Loucy (cell line): ENCODE measurements around the gene NHS.

Source experiments
- H2AFZ ChIP-seq: fragments of 200-600 bp; sonication (generic); 2 replicates; pipeline ENCODE4 v1.6.0; 2016; ENCODE audit warnings: antibody characterized with exemption, mild to moderate bottlenecking, low read length, moderate library complexity
- H3F3A ChIP-seq: fragments of 200-600 bp; 2 replicates; pipeline ENCODE4 v1.6.0; 2016; ENCODE audit warnings: antibody characterized with exemption, low read depth, mild to moderate bottlenecking
- H3K27me3 ChIP-seq: fragments of 200-600 bp; sonication (generic); 2 replicates; pipeline ENCODE4 v1.6.1; 2014; ENCODE audit warnings: low read length, mild to moderate bottlenecking; ENCODE audit not compliant: insufficient read depth, poor library complexity, severe bottlenecking
- H3K36me3 ChIP-seq: fragments of 200-600 bp; sonication (generic); 2 replicates; pipeline ENCODE4 v1.6.1; 2016; ENCODE audit warnings: low read length; ENCODE audit not compliant: insufficient read depth
- H3K4me1 ChIP-seq: fragments of 200-600 bp; sonication (generic); 2 replicates; pipeline ENCODE4 v1.5.1; 2014; ENCODE audit warnings: low read length, mild to moderate bottlenecking; ENCODE audit not compliant: insufficient read depth, poor library complexity, severe bottlenecking
- H3K4me2 ChIP-seq: fragments of 200-600 bp; sonication (generic); 2 replicates; pipeline ENCODE4 v1.6.0; 2014; ENCODE audit warnings: antibody characterized with exemption, low read length, low read depth, mild to moderate bottlenecking; ENCODE audit not compliant: poor library complexity, severe bottlenecking
- H3K4me3 ChIP-seq: fragments of 200-600 bp; sonication (generic); 2 replicates; pipeline ENCODE4 v1.5.1; 2014; ENCODE audit warnings: low read length, mild to moderate bottlenecking, mixed read lengths; ENCODE audit not compliant: poor library complexity, severe bottlenecking
- H3K79me2 ChIP-seq: fragments of 200-600 bp; sonication (generic); 2 replicates; pipeline ENCODE4 v1.6.1; 2014; ENCODE audit warnings: low read length; ENCODE audit not compliant: insufficient read depth
- H3K9ac ChIP-seq: fragments of 200-600 bp; sonication (generic); 2 replicates; pipeline ENCODE4 v1.6.0; 2014; ENCODE audit warnings: mild to moderate bottlenecking, low read depth, low read length, moderate library complexity; ENCODE audit not compliant: poor library complexity, severe bottlenecking
- H3K9me2 ChIP-seq: fragments of 200-600 bp; sonication (generic); replicated peaks from 2 replicates; pipeline ENCODE4 v1.6.1; 2016; ENCODE audit warnings: low read depth, low read length, mixed read lengths
- H3K9me3 ChIP-seq: fragments of 200-600 bp; sonication (generic); 2 replicates; pipeline ENCODE4 v1.6.1; 2014; ENCODE audit warnings: mild to moderate bottlenecking, antibody characterized with exemption, low read length, low read depth; ENCODE audit not compliant: insufficient read depth
- H4K20me1 ChIP-seq: fragments of 200-600 bp; sonication (generic); 2 replicates; pipeline ENCODE4 v1.6.0; 2014; ENCODE audit warnings: antibody characterized with exemption, low read length, mild to moderate bottlenecking; ENCODE audit not compliant: insufficient read depth, poor library complexity, severe bottlenecking
- CTCF ChIP-seq: fragments of 200-600 bp; sonication (generic); conservative IDR thresholded peaks from 2 replicates; pipeline ENCODE4 v1.5.1; 2014; ENCODE audit warnings: mild to moderate bottlenecking, antibody characterized with exemption, low read length
- EZH2phosphoT487 ChIP-seq: fragments of 200-600 bp; IDR thresholded peaks from 2 replicates; pipeline ENCODE4 v1.6.1; 2018; ENCODE audit warnings: antibody characterized with exemption, mild to moderate bottlenecking, moderate library complexity, borderline replicate concordance

NHS gene

GRCh38 chrX:17737710-17737985 lies 362.6 kb downstream of the NHS start:
- no peak overlapping the region for H2AFZ ChIP-seq
- TF ChIP-seq EZH2phosphoT487 (no peak), CTCF (no peak)
- no peaks in the 10 kb centered on the region for H3K27me3 ChIP-seq
- H3K36me3 ChIP-seq: no peaks in the 10 kb centered on the region
- no peak overlapping the region for H3K4me3 ChIP-seq
- H3K9me3 ChIP-seq: no peaks in the 10 kb centered on the region
- no peak overlapping the region for H3K9ac ChIP-seq
- no peak overlapping the region for H3K4me2 ChIP-seq
- no peaks in the 10 kb centered on the region for H3F3A ChIP-seq
- H3K4me1 ChIP-seq: peaks cover 4% of the 10 kb centered on the region
- no peaks in the 10 kb centered on the region for H3K79me2 ChIP-seq
- H4K20me1 ChIP-seq: no peaks in the 10 kb centered on the region
- no peaks in the 10 kb centered on the region for H3K9me2 ChIP-seq

GRCh38 chrX:17737986-17738713 lies 363.1 kb downstream of the NHS start:
- Histone ChIP-seq H3K4me2 (no peak overlapping the region), H3K9ac (no peak overlapping the region)

GRCh38 chrX:17738737-17739535 lies 363.9 kb downstream of the NHS start:
- Histone ChIP-seq H3K9ac (no peak overlapping the region), H3K4me1 (peaks cover 4% of the 10 kb centered on the region), H4K20me1 (no peaks in the 10 kb centered on the region), H3K4me2 (no peak overlapping the region), H3K9me3 (no peaks in the 10 kb centered on the region), H3K4me3 (no peak overlapping the region), H3K9me2 (no peaks in the 10 kb centered on the region), H3F3A (no peaks in the 10 kb centered on the region), H3K79me2 (no peaks in the 10 kb centered on the region), H3K36me3 (no peaks in the 10 kb centered on the region), H3K27me3 (no peaks in the 10 kb centered on the region), H2AFZ (no peak overlapping the region)
- TF ChIP-seq EZH2phosphoT487: no peak
- TF ChIP-seq CTCF: no peak

More at GRCh38 chrX:17737986-17738713, 363.1 kb downstream of the NHS start:
- H3F3A ChIP-seq: no peaks in the 10 kb centered on the region
- H3K9me2 ChIP-seq: no peaks in the 10 kb centered on the region
- no peaks in the 10 kb centered on the region for H4K20me1 ChIP-seq
- H3K27me3 ChIP-seq: no peaks in the 10 kb centered on the region
- TF ChIP-seq CTCF (no peak), EZH2phosphoT487 (no peak)
- no peaks in the 10 kb centered on the region for H3K9me3 ChIP-seq
- H2AFZ ChIP-seq: no peak overlapping the region
- H3K79me2 ChIP-seq: no peaks in the 10 kb centered on the region
- H3K36me3 ChIP-seq: no peaks in the 10 kb centered on the region
- H3K4me3 ChIP-seq: no peak overlapping the region
- H3K4me1 ChIP-seq: peaks cover 4% of the 10 kb centered on the region
